Measurements from ENCODE around the gene ZNF646.

ZNF646 gene

DNA sequence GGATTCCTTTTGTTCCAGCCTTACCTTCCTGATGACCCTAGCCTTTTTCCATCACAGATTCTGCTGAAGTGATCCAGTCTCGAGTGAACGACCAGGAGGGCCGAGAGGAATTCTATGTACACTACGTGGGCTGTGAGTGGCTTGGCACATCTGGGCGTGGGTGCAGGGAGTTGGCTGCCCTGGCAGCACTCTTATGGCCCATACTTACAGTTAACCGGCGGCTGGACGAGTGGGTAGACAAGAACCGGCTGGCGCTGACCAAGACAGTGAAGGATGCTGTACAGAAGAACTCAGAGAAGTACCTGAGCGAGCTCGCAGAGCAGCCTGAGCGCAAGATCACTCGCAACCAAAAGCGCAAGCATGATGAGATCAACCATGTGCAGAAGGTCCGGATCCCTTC, 45.9 kb downstream of the ZNF646 start:
- no peak overlapping the region for H3K4me3 ChIP-seq (ENCODE audit: control insufficient read depth, low read depth, low read length)
- TF ChIP-seq, protein P1, sequence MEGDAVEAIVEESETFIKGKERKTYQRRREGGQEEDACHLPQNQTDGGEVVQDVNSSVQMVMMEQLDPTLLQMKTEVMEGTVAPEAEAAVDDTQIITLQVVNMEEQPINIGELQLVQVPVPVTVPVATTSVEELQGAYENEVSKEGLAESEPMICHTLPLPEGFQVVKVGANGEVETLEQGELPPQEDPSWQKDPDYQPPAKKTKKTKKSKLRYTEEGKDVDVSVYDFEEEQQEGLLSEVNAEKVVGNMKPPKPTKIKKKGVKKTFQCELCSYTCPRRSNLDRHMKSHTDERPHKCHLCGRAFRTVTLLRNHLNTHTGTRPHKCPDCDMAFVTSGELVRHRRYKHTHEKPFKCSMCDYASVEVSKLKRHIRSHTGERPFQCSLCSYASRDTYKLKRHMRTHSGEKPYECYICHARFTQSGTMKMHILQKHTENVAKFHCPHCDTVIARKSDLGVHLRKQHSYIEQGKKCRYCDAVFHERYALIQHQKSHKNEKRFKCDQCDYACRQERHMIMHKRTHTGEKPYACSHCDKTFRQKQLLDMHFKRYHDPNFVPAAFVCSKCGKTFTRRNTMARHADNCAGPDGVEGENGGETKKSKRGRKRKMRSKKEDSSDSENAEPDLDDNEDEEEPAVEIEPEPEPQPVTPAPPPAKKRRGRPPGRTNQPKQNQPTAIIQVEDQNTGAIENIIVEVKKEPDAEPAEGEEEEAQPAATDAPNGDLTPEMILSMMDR (conservative IDR thresholded peaks at IDR 0.05; ENCODE audit: control insufficient read depth, insufficient read depth, low read depth, low read length), result no peak
- no peak for DNase-seq (ENCODE audit: low read depth)

GRCh38 chr16:31125844-31126243, 51.6 kb downstream of the ZNF646 start:
- no peak for DNase-seq (ENCODE audit: low read depth)
- no peak overlapping the region for H3K4me3 ChIP-seq (ENCODE audit: control insufficient read depth, low read depth, low read length)
- TF ChIP-seq, protein P1 (conservative IDR thresholded peaks at IDR 0.05; ENCODE audit: control insufficient read depth, insufficient read depth, low read depth, low read length), result no peak

GRCh38 chr16:31127182-31127581, 53.0 kb downstream of the ZNF646 start:
- H3K4me3 ChIP-seq (ENCODE audit: control insufficient read depth, low read depth, low read length), result no peak overlapping the region
- DNase-seq (ENCODE audit: low read depth), result no peak
- TF ChIP-seq, protein P1 (conservative IDR thresholded peaks at IDR 0.05; ENCODE audit: control insufficient read depth, insufficient read depth, low read depth, low read length), result no peak

DNA sequence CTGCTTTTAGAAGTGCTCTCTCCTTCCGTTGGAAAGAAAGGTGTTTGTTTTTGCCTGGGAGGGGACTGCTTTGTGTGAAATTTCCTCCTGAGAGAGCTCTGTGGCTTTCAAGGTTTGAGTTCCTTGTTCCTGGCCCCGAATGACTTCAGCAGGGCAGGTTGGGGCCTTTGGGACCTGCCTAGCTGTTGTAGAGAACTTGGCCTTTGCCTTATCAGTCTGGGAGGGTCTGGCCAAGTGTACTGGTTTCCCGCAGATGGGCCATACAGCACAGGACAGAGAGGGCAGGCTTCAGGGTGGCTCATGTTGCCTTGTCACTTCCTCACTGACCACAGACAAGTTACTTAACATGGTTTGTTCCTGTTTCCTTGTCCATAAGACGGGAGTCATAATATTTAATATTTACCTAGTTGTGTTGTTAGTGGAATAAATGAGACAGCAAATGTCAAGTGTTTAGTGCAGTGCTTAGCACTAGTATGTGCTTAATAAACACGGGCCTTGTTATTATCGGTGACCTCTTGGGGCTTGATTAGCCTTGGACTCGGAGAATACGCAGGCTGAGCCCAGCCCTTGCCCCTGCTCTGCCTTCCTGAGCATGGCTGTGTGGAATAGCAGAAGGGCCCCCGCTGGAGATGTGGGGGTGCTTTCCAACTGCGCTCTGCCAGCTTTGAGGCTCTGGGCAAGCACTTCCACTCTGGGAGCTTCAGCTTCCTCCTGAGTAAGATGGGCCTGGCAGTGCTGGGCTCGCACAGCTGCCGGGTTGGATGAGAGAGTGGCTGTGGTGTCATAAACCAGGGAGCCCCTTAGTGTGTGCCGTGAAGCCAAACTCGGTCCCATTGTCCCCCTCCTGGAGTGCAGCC, 54.7 kb downstream of the ZNF646 start:
- TF ChIP-seq, protein P1 (conservative IDR thresholded peaks at IDR 0.05; ENCODE audit: control insufficient read depth, insufficient read depth, low read depth, low read length), result no peak
- H3K4me3 ChIP-seq (ENCODE audit: control insufficient read depth, low read depth, low read length), result no peak overlapping the region

DNA sequence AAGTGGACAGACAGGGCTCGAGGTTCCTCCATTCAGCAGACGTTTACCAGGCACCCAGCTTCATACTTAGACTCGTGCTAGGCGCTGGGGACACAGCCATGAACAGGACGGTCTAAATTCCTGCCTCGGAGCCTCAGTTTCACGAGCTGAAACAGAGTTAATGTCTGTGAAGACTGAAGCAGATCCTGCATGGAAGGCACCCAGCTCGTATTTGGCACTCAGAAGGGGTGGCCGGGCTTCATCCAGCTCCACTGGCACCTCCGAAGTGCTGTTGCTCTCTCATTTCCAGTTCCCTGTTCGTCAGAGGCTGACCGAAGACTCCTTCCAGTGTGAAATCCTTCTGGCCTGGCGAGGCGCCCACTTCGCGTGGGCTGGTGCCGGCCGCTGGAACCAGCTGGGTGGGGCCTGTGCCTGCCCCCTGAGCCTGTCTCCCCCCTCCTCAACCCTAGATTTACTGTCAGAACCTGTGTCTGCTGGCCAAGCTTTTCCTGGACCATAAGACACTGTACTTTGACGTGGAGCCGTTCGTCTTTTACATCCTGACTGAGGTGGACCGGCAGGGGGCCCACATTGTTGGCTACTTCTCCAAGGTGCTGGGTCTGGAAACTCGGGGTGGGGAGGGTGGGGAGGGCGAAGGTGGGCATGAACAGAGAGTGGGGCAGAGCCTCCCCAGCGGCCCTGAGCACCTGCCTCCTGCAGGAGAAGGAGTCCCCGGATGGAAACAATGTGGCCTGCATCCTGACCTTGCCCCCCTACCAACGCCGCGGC, 55.5 kb downstream of the ZNF646 start:
- DNase-seq (ENCODE audit: low read depth), result peak; percentile 61
- H3K4me3 ChIP-seq (ENCODE audit: control insufficient read depth, low read depth, low read length), result no peak overlapping the region

More for the DNA sequence above, 54.7 kb downstream of the ZNF646 start:
- DNase-seq (ENCODE audit: low read depth), result no peak

DNA sequence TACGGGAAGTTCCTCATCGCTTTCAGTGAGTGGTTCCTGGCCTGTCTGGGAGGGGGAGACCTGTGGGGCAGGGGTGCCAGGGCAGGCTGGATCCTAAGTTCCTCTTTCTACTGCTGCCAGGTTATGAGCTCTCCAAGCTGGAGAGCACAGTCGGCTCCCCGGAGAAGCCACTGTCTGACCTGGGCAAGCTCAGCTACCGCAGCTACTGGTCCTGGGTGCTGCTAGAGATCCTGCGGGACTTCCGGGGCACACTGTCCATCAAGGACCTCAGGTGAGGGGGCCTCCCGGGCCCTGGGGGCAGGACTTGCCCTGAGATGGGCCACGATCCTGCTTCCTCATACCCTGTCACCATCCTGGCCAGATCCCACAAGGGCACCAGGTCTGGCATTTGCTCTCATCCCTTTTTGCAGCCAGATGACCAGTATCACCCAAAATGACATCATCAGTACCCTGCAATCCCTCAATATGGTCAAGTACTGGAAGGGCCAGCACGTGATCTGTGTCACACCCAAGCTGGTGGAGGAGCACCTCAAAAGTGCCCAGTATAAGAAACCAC, 56.2 kb downstream of the ZNF646 start:
- no peak for DNase-seq (ENCODE audit: low read depth)
- TF ChIP-seq, protein P1 (conservative IDR thresholded peaks at IDR 0.05; ENCODE audit: control insufficient read depth, insufficient read depth, low read depth, low read length), result no peak
- no peak overlapping the region for H3K4me3 ChIP-seq (ENCODE audit: control insufficient read depth, low read depth, low read length)

More for the DNA sequence above, 55.5 kb downstream of the ZNF646 start:
- TF ChIP-seq, protein P1 (conservative IDR thresholded peaks at IDR 0.05; ENCODE audit: control insufficient read depth, insufficient read depth, low read depth, low read length), result peak; percentile 17
